CD14-positive monocyte (primary cell): Measurements from ENCODE around the gene GRIN3B. TPM values are rescaled to one million over a fixed set of nuclear protein-coding genes. Genes with fewer than 3 reads are reported as not detected.

Source experiments
- DNase-seq, 3 donors: peaks; one replicate each; pipeline ENCODE4 v3.0.0-alpha.2; 2011 to 2022
- H2AFZ ChIP-seq: 2 replicates; pipeline ENCODE4 v1.6.0; 2012; ENCODE audit warnings: mild to moderate bottlenecking, low read depth, low read length, inconsistent platforms; ENCODE audit not compliant: insufficient read depth, poor library complexity, severe bottlenecking
- H3K27ac ChIP-seq, 2 donors: 1 replicate in 1 of 2; 2 replicates in 1 of 2; pipeline ENCODE4 v1.5.1; 2012 to 2013; ENCODE audit warnings: low read length in 2 of 2, control low read depth in 1 of 2, inconsistent platforms in 1 of 2, low read depth in 1 of 2, mild to moderate bottlenecking in 1 of 2
- H3K27me3 ChIP-seq, 2 donors: one replicate each; pipeline versions ENCODE4 v1.6.0 to v1.6.1; 2011 to 2013; ENCODE audit warnings: low read length in 2 of 2; ENCODE audit not compliant: control insufficient read depth in 2 of 2, insufficient read depth in 2 of 2
- H3K36me3 ChIP-seq, 2 donors: replicated peaks in 1 of 2; 1 replicate in 1 of 2; 2 replicates in 1 of 2; pipeline versions ENCODE4 v1.5.1 to v1.6.1; 2012 to 2013; ENCODE audit warnings: low read length in 2 of 2, control low read depth in 1 of 2, inconsistent platforms in 1 of 2, mild to moderate bottlenecking in 1 of 2; ENCODE audit not compliant: insufficient read depth in 2 of 2, control insufficient read depth in 1 of 2
- H3K4me1 ChIP-seq, 2 donors: 1 replicate in 1 of 2; 2 replicates in 1 of 2; pipeline versions ENCODE4 v1.5.1 to v1.6.1; 2012 to 2013; ENCODE audit warnings: low read length in 2 of 2, control low read depth in 1 of 2, inconsistent platforms in 1 of 2, mild to moderate bottlenecking in 1 of 2, moderate library complexity in 1 of 2; ENCODE audit not compliant: insufficient read depth in 2 of 2, control insufficient read depth in 1 of 2
- H3K4me2 ChIP-seq: replicated peaks from 2 replicates; pipeline ENCODE3; 2012; ENCODE audit warnings: low read length, moderate library complexity, mild to moderate bottlenecking; ENCODE audit not compliant: poor library complexity, severe bottlenecking; ENCODE audit errors: extremely low read depth
- H3K4me3 ChIP-seq, 3 experiments: fragments of 200-600 bp in 1 of 3; sonication (generic) in 1 of 3; replicated peaks in 1 of 3; 1 replicate in 2 of 3; 2 replicates in 1 of 3; pipeline ENCODE4 v1.5.1; 2011 to 2013; ENCODE audit warnings: low read length in 3 of 3, mild to moderate bottlenecking in 3 of 3, control low read depth in 2 of 3, low read depth in 2 of 3, inconsistent platforms in 1 of 3, moderate library complexity in 1 of 3
- H3K79me2 ChIP-seq: 2 replicates; pipeline ENCODE4 v1.6.0; 2012; ENCODE audit warnings: mild to moderate bottlenecking, control low read depth, inconsistent platforms, low read length, moderate library complexity; ENCODE audit not compliant: insufficient read depth
- H3K9ac ChIP-seq: 2 replicates; pipeline ENCODE4 v1.6.0; 2017; ENCODE audit warnings: low read length, mild to moderate bottlenecking; ENCODE audit not compliant: insufficient read depth, poor library complexity, severe bottlenecking
- H3K9me3 ChIP-seq, 2 donors: replicated peaks in 1 of 2; 1 replicate in 1 of 2; 2 replicates in 1 of 2; pipeline versions ENCODE4 v1.5.1 to v1.6.1; 2012 to 2013; ENCODE audit warnings: low read length in 2 of 2, control low read depth in 1 of 2; ENCODE audit not compliant: control insufficient read depth in 1 of 2, insufficient read depth in 1 of 2
- H4K20me1 ChIP-seq: 2 replicates; pipeline ENCODE4 v1.6.0; 2012; ENCODE audit warnings: mild to moderate bottlenecking, low read length, control low read depth, moderate library complexity; ENCODE audit not compliant: insufficient read depth
- H3K27ac Mint-ChIP-seq, 7 donors: one replicate each; pipeline ENCODE4 v1.8.0; 2020; ENCODE audit warnings: mild to moderate bottlenecking in 7 of 7, mixed read lengths in 7 of 7, moderate library complexity in 6 of 7, inconsistent platforms in 2 of 7
- H3K27me3 Mint-ChIP-seq, 3 donors: one replicate each; pipeline ENCODE4 v1.8.0; 2021 to 2022; ENCODE audit warnings: low read depth in 3 of 3, mild to moderate bottlenecking in 3 of 3, mixed read lengths in 3 of 3, moderate library complexity in 3 of 3, inconsistent platforms in 1 of 3
- H3K36me3 Mint-ChIP-seq, 2 donors: one replicate each; pipeline ENCODE4 v1.8.0; 2020; ENCODE audit warnings: mixed read lengths in 2 of 2, inconsistent platforms in 1 of 2, mild to moderate bottlenecking in 1 of 2
- H3K4me1 Mint-ChIP-seq: one replicate; pipeline ENCODE4 v1.8.0; 2020; ENCODE audit warnings: mild to moderate bottlenecking, mixed read lengths
- H3K4me3 Mint-ChIP-seq, 2 donors: one replicate each; pipeline ENCODE4 v1.8.0; 2020; ENCODE audit warnings: mild to moderate bottlenecking in 2 of 2, mixed read lengths in 2 of 2, moderate library complexity in 1 of 2
- H3K9me3 Mint-ChIP-seq, 7 donors: one replicate each; pipeline ENCODE4 v1.8.0; 2020 to 2022; ENCODE audit warnings: mixed read lengths in 7 of 7, mild to moderate bottlenecking in 6 of 7, moderate library complexity in 6 of 7, inconsistent platforms in 2 of 7
- CTCF ChIP-seq: fragments of 200-600 bp; IDR thresholded peaks from one replicate; pipeline ENCODE4 v1.8.0; 2022; ENCODE audit warnings: antibody characterized with exemption, mild to moderate bottlenecking
- WGBS: methylation state at CpG from one replicate; pipeline ENCODE4 v1.1.5; 2013; ENCODE audit warnings: missing lambda C conversion rate; ENCODE audit not compliant: insufficient coverage; 5-methylcytosine and 5-hydroxymethylcytosine counted together
- intact Hi-C, 2 donors: fragments of 100-400 bp; cut with micrococcal nuclease; formaldehyde crosslinking; loops; one replicate each; pipeline versions ENCODE4 v1.15.0 to v1.15.1; 2023
- polyA plus RNA-seq, 3 donors: library from polyadenylated mRNA; depleted of rRNA in 1 of 3; unstranded in 2 of 3; stranded (reverse) in 1 of 3; fragments of 300-500 nt in 2 of 3; fragments of >200 nt in 1 of 3; fragmentation: Illumina TruSeq in 2 of 3; gene quantifications; 1 replicate in 2 of 3; 2 replicates in 1 of 3; pipeline ENCODE4 v1.2.3, GENCODE V29; 2012 to 2021

Gene GRIN3B
- polyA plus RNA-seq, 3 donors, result 0.13 to 0.27 TPM; not detected in 1

- Histone ChIP-seq H3K36me3 (peaks cover 5 to 11% of the 10 kb centered on the region in 2 donors), H3K79me2 (no peaks in the 10 kb centered on the region), H3K4me1 (peaks cover 7% of the 10 kb centered on the region in 2 donors), H3K4me3 (no peak overlapping the region), H2AFZ (no peak overlapping the region), H3K4me2 (no peak overlapping the region), H4K20me1 (peaks cover 13% of the 10 kb centered on the region), H3K9me3 (peaks cover 0 to 8% of the 10 kb centered on the region in 2 donors), H3K27ac (no peak overlapping the region), H3K9ac (no peak overlapping the region), H3K27me3 (peaks cover 8 to 46% of the 10 kb centered on the region in 2 donors)
- peaks cover 0 to 19% (median 6%) of the 10 kb centered on the region in 7 donors for H3K9me3 Mint-ChIP-seq
- H3K27me3 Mint-ChIP-seq, result peaks cover 38 to 50% (median 43%) of the 10 kb centered on the region in 3 donors
- peaks cover 11 to 16% of the 10 kb centered on the region in 2 donors for H3K36me3 Mint-ChIP-seq
- WGBS, result 96% methylated on average over 18 of the region's 18 CpGs
- peaks cover 6% of the 10 kb centered on the region for H3K4me1 Mint-ChIP-seq
- no peak for DNase-seq
- no peak for TF ChIP-seq CTCF
- H3K27ac Mint-ChIP-seq, result no peak overlapping the region
- H3K4me3 Mint-ChIP-seq, result no peak overlapping the region
- intact Hi-C loops, result no loop called here
Observed at GRCh38 chr19:994516-994915, 5.7 kb upstream of the GRIN3B start.

GRCh38 chr19:995051-995827, 5.0 kb upstream of the GRIN3B start:
- 77% methylated on average over 18 of the region's 26 CpGs for WGBS
- Histone ChIP-seq H3K36me3 (peaks cover 0 to 6% of the 10 kb centered on the region in 2 donors), H3K27ac (no peak overlapping the region), H3K4me3 (no peak overlapping the region), H4K20me1 (peaks cover 13% of the 10 kb centered on the region), H2AFZ (no peak overlapping the region), H3K27me3 (peaks cover 8 to 52% of the 10 kb centered on the region in 2 donors), H3K79me2 (no peaks in the 10 kb centered on the region), H3K4me2 (no peak overlapping the region), H3K4me1 (peaks cover 7% of the 10 kb centered on the region in 2 donors), H3K9ac (no peak overlapping the region), H3K9me3 (peaks cover 0 to 8% of the 10 kb centered on the region in 2 donors)
- intact Hi-C loops, result no loop called here
- H3K27ac Mint-ChIP-seq, result no peak overlapping the region
- TF ChIP-seq CTCF, result no peak
- DNase-seq, result no peak
- peaks cover 0 to 19% (median 6%) of the 10 kb centered on the region in 7 donors for H3K9me3 Mint-ChIP-seq
- peak overlapping the region in 1 of 2 donors; percentile 71 for H3K4me3 Mint-ChIP-seq
- H3K27me3 Mint-ChIP-seq, result peaks cover 44 to 57% (median 49%) of the 10 kb centered on the region in 3 donors
- H3K4me1 Mint-ChIP-seq, result peaks cover 6% of the 10 kb centered on the region
- peaks cover 12% of the 10 kb centered on the region in 2 donors for H3K36me3 Mint-ChIP-seq
